GM23248 (cell line): Measurements from ENCODE around the gene SDC1.

Source experiments
- EZH2 ChIP-seq: fragments of 200-600 bp; sonication (generic); IDR thresholded peaks from 2 replicates; pipeline ENCODE4 v1.6.1; 2018; ENCODE audit warnings: antibody characterized with exemption, mild to moderate bottlenecking; ENCODE audit not compliant: insufficient read depth, poor library complexity, severe bottlenecking
- EZH2phosphoT487 ChIP-seq: fragments of 200-600 bp; sonication (generic); IDR thresholded peaks from 2 replicates; pipeline ENCODE4 v1.6.1; 2018; ENCODE audit warnings: antibody characterized with exemption, moderate library complexity, mild to moderate bottlenecking, low read depth; ENCODE audit not compliant: insufficient read depth

GRCh38 chr2:20192781-20193180, 32.1 kb downstream of the SDC1 start:
- no peak for TF ChIP-seq EZH2
- no peak for TF ChIP-seq EZH2phosphoT487
